Adrenal gland (tissue), 5 donors: Measurements from ENCODE around the gene KCNK3.

Source experiments
- CTCF ChIP-seq, 6 experiments: fragments of 450-650 bp in 4 of 6; fragments of 200-600 bp in 2 of 6; sonication (generic) in 1 of 6; IDR thresholded peaks; 1 replicate in 5 of 6; 2 replicates in 1 of 6; pipeline versions ENCODE4 v1.5.1 to v1.8.0; 2016 to 2021; ENCODE audit warnings: antibody characterized with exemption in 6 of 6, mild to moderate bottlenecking in 2 of 6, moderate library complexity in 1 of 6
- POLR2A ChIP-seq, 2 donors: fragments of 450-650 bp; IDR thresholded peaks; one replicate each; pipeline ENCODE4 v1.6.1; 2017; ENCODE audit warnings: antibody characterized with exemption in 2 of 2, mild to moderate bottlenecking in 2 of 2, moderate library complexity in 1 of 2
- donor health status: DM: no; HTN: no; CAD: no.

- TF ChIP-seq CTCF (IDR thresholded peaks at IDR 0.05): no peak
- peak in 1 of 2 donors; percentile 57 for TF ChIP-seq POLR2A (IDR thresholded peaks at IDR 0.05)
Measured at GRCh38 chr2:26757873-26758789, 65.6 kb downstream of the KCNK3 start.
